Osteocyte (in vitro differentiated cells): ENCODE data around the gene ANKRD22. TPM values are rescaled to one million over a fixed set of nuclear protein-coding genes. Genes with fewer than 3 reads are reported as not detected.
A peak's percentile ranks its signal among the peaks of the same experiment; 100 is the strongest.

Source experiments
- DNase-seq: peaks from one replicate; pipeline ENCODE4 v3.0.0; 2021; ENCODE audit warnings: mixed read lengths; ENCODE audit not compliant: unreplicated experiment; ENCODE audit errors: extremely low spot score
- H3K27ac Mint-ChIP-seq: one replicate; pipeline ENCODE4 v1.8.0; 2021; ENCODE audit warnings: mild to moderate bottlenecking, mixed read lengths; ENCODE audit not compliant: unreplicated experiment
- H3K27me3 Mint-ChIP-seq: one replicate; pipeline ENCODE4 v1.8.0; 2021; ENCODE audit warnings: mixed read lengths; ENCODE audit not compliant: unreplicated experiment
- H3K36me3 Mint-ChIP-seq: one replicate; pipeline ENCODE4 v1.8.0; 2021; ENCODE audit warnings: mixed read lengths; ENCODE audit not compliant: unreplicated experiment
- H3K4me1 Mint-ChIP-seq: one replicate; pipeline ENCODE4 v1.8.0; 2021; ENCODE audit warnings: mixed read lengths; ENCODE audit not compliant: unreplicated experiment
- H3K4me3 Mint-ChIP-seq: one replicate; pipeline ENCODE4 v1.8.0; 2021; ENCODE audit warnings: mild to moderate bottlenecking, moderate library complexity, mixed read lengths; ENCODE audit not compliant: unreplicated experiment
- H3K9me3 Mint-ChIP-seq: one replicate; pipeline ENCODE4 v1.8.0; 2021; ENCODE audit warnings: mixed read lengths; ENCODE audit not compliant: unreplicated experiment
- CTCF ChIP-seq: fragments of 200-600 bp; sonication (generic); IDR thresholded peaks from 2 replicates; pipeline ENCODE4 v1.5.0; 2021; ENCODE audit warnings: antibody characterized with exemption, mild to moderate bottlenecking, moderate library complexity
- total RNA-seq: library from RNA; stranded (reverse); gene quantifications from 2 replicates; pipeline ENCODE4 v1.2.1, GENCODE V29; 2021

The ANKRD22 gene
- total RNA-seq, 1 donor from 2014 or later: not detected

GRCh38 chr10:88881922-88882645 lies 30.4 kb upstream of the ANKRD22 start:
- Mint-ChIP-seq H3K9me3 (no peaks in the 10 kb centered on the region), H3K4me3 (peak overlapping the region; percentile 42), H3K27ac (peak overlapping the region; percentile 88), H3K4me1 (peaks cover 37% of the 10 kb centered on the region), H3K27me3 (no peaks in the 10 kb centered on the region), H3K36me3 (no peaks in the 10 kb centered on the region)
- no peak for DNase-seq
- no peak for TF ChIP-seq CTCF

- H3K4me1 Mint-ChIP-seq: peaks cover 37% of the 10 kb centered on the region
- TF ChIP-seq CTCF: no peak
- peak overlapping the region; percentile 95 for H3K4me3 Mint-ChIP-seq
- DNase-seq: no peak
- H3K27ac Mint-ChIP-seq: peak overlapping the region; percentile 88
- no peaks in the 10 kb centered on the region for H3K36me3 Mint-ChIP-seq
- no peaks in the 10 kb centered on the region for H3K9me3 Mint-ChIP-seq
- H3K27me3 Mint-ChIP-seq: no peaks in the 10 kb centered on the region
These were observed 29.7 kb upstream of the ANKRD22 start for GRCh38 chr10:88881320-88881719.

- DNase-seq: peak; percentile 89
- Mint-ChIP-seq H3K9me3 (no peaks in the 10 kb centered on the region), H3K27me3 (no peaks in the 10 kb centered on the region), H3K4me3 (peak overlapping the region; percentile 95), H3K27ac (peak overlapping the region; percentile 88), H3K4me1 (peaks cover 37% of the 10 kb centered on the region), H3K36me3 (no peaks in the 10 kb centered on the region)
- TF ChIP-seq CTCF: peak; percentile 41
These were observed 28.8 kb upstream of the ANKRD22 start for GRCh38 chr10:88880282-88881076.

- Mint-ChIP-seq H3K27ac (peak within 1 kb of the TSS; percentile 88), H3K9me3 (no peaks in the 10 kb centered on the region), H3K4me3 (peak within 1 kb of the TSS; percentile 95), H3K27me3 (peaks cover 2% of the 10 kb centered on the region), H3K36me3 (no peaks in the 10 kb centered on the region), H3K4me1 (peaks cover 37% of the 10 kb centered on the region)
- no peak for DNase-seq
- no peak for TF ChIP-seq CTCF
These were observed 28.1 kb upstream of the ANKRD22 start, which contains the start of gene STAMBPL1 for GRCh38 chr10:88879534-88880281. Gene STAMBPL1, plus strand, starts transcription at chr10:88880245. Its CDS starts 21,464 bp downstream, at chr10:88901709.
